COLO668 (cell line): Measurements from ENCODE around the gene LILRB2.
"Not testable (repeated sequence)": the region's sequence is repeated elsewhere in the genome, so short reads cannot be mapped to it uniquely, and the experiment has no call there.

Source experiments
- DNase-seq: peaks from one replicate; lab custom pipeline; 2025; ENCODE audit not compliant: unreplicated experiment; lab: John Stamatoyannopoulos, UW

LILRB2 gene

DNA sequence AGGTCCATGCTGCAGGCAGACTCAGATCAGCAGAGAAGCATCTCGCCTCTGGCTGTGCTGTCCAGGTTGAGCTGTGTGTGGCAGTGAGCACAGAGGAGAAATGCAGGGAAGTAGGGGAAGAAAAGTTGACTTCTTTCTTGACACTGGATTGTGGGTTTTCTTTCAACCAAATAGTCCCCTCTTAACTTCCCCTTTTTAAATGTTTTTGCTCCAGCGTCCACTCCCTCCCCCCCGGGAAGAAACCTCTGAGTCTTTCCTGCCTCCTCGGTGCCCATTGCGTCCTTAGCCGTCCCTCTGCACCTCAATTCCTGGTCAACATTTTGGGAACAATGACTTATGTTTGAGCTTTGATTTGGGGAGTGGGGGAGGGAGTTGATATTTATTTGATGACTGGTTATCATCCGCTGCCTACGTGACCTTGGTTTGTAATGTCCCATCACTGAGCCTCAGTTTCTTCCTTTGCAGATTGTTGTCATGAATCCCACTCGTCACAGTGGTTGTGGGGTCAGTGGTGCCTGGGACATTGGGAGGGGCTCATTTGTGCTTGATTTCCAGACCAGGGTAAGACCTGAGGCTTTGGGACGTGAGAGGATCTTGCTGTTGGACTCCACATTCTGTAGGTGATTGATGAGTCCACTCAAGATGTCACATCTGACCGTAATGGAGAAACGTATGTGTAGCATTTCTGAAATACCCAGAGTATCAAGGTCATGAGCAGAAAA lies at the start of gene LILRB2:
TSS of gene LILRB2 (minus strand) at position 104 of the 722 bp plus-strand sequence. CDS start 614 bp downstream, outside the sequence.
- DNase-seq = no peak

DNA sequence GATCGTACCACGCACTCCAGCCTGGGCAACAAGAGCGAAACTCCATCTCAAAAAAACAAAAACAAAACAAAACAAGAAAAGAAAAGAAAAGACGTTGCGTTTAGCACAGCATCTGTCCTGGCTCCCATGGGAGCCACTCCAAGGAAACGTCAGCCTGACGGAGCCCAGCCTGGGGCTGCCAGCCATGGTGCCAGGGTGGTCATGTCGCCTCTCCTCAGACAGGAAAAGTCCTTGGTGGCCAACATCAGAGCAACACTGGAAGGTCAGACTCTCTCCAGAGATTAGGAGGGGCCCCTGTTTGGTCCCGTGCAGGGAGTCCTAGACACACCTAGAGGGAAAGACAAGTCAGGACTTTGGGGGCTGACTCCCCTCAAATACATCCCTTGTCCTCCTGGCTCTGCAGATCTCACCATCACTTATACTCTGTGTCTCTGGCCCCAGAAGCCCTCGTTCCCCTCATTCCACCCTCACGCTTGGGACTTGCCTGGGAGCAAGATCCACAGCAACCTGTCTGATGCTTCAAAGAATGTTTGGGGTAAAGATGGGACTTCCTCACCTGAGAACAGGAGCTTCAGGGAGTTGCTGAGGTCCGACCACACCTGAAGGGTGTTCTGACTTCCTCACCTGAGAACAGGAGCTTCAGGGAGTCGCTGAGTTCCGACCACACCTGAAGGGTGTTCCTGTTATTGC lies 48.7 kb upstream of the LILRB2 start:
- no peak for DNase-seq

DNA sequence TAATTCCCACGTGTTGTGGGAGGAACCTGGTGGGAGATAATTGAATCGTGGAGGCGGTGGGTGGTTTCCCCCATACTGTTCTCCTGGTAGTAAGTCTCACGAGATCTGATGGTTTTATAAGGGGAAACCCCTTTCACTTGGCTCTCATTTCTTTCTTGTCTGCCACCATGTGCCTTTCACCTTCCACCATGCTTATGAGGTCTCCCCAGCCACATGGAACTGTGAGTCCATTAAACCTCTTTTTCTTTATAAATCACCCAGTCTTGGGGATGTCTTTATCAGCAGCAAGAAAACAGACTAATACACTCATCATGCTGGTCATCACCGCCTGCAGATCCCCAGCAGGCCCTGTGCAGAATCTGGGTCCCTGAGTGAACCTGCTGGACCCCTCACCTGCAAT lies 47.9 kb upstream of the LILRB2 start:
- not testable (repeated sequence) for DNase-seq

DNA sequence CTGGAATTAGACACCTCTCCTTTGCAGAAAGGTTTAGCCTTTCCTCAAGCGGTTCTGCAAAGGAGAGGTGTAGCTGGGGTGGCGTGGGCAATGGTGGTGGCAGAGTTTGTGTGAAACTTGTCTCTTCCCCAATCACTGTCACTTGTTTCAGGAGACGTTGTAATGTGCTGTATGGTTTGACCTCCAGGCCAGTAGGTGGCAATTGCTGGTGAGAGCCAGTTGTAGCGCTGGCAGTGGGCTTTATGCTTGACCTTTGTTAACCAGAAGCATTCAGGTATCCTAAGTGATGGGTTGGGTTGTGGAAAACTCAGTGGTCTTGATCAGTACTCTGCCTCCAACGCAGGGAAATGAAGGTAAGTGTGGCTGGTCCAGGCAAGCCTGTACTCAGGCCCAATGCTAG lies 44.7 kb upstream of the LILRB2 start:
- no peak for DNase-seq

DNA sequence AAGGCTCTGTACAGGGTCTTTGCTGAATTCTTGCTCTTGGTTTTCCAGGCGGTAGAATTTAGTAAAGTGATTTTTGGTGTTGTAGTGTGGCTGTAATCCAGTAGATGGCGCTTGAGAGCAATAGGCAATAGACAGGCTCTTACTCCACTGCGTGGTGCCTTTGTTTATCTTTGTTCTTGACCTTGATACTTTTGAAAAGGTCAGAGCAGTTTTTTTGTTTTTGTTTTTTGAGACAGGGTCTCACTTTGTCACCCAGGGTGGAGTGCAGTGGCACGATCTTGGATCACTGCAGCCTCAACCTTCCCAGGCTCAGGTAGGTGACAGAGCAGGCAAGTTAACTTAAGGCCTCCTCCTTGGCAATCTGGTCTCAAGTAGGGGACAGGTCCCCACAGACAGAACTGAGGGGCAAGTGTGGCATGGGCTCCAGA lies 44.3 kb upstream of the LILRB2 start:
- peak; percentile 21 for DNase-seq

DNA sequence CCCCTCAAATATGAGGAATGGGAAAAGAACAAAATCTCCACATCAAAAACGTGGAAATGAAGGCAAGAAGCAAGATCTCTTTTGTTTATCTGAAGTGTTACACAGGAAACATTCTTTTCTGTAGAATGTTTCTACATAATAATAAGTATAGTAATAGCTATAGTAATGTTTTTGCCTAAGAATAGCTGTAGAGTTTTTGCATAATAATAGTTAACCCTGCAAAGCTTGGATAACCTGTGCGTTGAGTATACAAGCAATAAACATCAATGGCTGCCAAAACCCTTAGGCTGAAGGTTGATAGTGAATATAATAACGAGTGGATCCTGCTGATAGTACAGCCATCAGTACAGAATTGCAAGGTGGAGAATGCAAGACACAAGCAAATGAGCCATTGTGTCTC lies 43.2 kb upstream of the LILRB2 start:
- no peak for DNase-seq

DNA sequence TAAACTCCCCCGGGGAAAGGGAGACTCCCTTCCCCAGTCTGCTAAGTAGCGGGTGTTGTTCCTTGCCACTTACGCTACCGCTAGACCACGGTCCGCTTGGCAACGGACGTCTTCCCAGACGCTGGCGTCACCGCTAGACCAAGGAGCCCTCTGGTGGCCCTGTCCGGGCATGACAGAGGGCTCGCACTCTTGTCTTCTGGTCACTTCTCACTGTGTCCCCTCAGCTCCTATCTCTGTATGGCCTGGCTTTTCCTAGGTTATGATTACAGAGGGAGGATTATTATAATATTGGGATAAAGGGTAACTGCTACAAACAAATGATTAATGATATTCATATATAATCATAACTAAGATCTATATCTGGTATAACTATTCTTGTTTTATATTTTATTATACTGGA lies 42.0 kb upstream of the LILRB2 start:
- DNase-seq = not testable (repeated sequence)

DNA sequence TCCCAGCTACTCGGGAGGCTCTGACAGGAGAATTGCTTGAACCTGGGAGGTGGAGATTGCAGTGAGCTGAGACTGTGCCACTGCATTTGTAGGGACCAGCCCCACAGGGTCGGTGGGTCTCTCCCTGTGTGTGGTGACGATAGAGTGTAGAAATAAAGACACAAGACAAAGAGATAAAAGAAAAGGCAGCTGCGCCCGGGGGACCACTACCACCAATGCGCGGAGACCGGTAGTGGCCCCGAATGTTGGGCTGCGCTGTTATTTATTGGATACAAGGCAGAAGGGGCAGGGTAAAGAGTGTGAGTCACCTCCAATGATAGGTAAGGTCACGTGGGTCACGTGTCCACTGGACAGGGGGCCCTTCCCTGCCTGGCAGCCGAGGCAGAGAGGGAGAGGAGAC lies 41.4 kb upstream of the LILRB2 start:
- DNase-seq = not testable (repeated sequence)

DNA sequence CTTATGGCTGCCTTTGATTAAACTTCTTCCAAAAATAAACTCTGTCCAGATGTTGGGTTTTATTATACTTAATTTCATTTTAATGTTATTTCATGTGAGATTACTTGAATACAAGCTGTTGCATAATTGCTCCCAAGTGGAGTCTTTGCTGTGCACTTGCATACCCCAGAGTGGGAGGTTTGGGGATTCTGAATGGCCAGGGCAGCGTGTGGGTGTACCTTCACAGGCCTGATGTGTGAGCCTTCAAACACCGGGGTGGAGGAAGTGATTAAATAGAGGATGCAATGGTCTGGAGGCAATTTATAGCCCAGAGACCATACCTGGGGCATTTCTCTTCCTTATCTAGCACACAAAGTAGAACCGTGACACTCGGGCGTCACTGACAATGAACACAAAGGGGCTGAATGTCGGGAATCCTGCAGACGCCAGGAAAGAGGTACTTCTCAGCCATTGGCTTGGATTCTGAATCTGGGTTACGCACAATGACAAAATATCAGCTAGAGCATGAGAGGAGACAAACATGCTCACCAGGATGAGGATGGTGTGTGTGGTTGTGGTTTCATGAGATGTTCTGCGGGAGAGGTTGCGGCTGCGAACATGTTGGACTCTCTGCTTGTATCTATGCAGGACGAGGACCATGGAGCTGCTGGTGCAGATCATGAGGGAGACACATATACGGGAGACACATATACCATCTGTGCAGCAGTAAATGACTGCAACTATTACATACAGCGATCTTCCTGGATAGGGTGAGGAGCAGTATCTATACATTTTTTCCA lies 39.2 kb upstream of the LILRB2 start:
- no peak for DNase-seq

DNA sequence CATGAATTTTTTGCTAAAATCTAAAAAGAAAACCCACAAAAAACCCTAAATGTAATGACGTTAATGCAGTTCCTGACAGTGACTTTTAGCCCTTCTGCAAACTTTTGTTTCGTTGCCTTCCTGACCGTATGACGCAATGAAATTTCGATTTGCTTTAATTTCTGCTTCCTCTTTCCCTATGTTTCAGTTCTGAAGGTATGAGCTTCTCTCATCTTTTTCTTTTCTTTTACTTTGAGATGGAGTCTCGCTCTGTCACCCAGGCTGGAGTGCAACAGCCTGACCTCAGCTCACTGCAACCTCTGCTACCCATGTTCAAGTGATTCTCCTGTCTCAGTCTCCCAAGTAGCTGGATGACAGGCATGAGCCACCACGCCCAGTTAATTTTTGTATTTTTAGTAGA lies 38.1 kb upstream of the LILRB2 start:
- DNase-seq = no peak

DNA sequence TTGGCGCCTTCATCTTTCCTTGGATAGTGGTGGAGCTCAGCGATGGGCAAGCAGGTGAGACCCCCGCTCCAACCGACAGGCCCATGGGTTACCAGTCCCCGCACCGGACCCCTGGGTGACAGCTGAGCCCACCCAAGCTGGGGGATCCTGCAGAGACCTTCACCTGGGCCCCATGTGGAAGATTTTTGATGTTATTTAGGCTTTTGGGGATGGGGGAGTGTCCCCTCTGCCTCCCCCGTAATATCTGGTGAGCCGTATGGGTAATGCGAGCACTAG lies 37.0 kb upstream of the LILRB2 start:
- DNase-seq = no peak

DNA sequence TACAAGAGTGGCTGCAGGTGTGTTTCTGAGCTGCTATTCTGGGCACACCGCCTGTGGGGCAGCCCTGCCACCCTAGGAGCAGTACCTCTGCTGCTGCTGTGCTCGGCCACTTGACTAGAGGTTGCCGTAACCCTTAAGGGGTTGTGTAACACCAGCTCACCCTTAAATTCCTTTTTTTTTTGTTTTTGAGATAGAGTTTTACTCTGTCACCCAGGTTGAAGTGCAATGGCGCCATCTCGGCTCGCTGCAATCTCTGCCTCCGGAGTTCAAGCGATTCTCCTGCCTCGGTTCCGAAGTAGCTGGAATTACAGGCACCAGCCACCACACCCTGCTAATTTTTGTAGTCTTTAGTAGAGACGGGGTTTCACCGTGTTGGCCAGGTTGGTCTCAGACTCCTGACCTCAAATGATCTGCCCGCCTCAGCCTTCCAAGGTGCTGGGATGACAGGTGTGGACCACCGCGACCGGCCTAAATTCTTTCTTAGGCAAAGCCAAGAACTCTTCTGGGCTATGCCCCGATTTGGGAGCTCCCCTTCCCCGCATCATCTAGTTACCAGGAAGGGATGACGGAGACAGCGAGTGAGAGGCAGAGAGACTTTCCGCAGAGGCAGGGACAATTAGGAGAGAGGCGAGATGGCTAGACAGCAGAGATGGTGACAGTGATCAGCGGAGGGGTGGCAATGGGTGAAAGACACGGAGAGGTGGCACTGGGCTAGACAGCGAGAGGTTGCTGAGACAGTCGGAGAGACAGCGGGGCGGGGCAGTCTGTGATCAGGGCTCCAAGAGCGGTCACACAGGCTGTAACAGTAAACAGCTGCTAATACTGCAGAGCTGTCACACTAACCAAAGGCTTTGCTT lies 36.4 kb upstream of the LILRB2 start:
- no peak for DNase-seq

DNA sequence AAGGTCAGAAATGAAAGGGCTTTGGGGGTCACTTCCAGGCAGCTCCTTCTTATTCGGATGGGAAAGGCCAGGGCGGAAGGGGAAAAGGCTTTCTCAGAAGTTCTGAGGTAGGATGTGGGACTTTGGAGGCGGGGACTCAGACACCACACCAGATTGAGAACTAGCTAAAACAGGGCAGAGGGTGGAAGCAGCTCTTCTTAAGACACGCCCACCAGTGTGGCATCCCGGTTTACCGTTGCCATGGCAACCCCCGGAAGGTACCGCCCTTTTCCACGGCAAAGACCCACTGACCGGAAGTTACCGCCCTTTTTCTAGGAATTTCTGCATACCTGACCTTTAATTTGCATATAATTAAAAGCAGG lies 35.8 kb upstream of the LILRB2 start:
- peak; percentile 5 for DNase-seq

DNA sequence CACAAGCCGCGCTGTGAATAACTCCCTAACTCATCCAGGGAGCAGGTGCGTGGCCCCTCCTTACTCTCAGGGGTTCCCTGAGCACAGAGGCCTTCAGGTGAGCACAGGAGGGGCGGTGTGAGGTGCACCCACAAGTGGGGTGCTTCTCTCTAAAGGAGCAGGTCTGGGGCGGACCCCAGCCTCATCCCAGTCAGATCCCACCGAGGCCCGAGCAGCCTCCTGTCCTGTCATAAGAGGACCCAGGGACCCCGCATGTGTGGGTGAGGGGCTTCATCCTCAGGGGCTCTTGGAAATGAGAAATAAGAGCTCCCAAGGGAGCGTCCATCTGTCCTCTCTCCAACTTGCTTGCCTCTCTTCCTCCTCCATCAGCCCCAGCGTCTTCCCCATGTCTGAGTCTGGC lies 35.0 kb upstream of the LILRB2 start:
- no peak for DNase-seq

DNA sequence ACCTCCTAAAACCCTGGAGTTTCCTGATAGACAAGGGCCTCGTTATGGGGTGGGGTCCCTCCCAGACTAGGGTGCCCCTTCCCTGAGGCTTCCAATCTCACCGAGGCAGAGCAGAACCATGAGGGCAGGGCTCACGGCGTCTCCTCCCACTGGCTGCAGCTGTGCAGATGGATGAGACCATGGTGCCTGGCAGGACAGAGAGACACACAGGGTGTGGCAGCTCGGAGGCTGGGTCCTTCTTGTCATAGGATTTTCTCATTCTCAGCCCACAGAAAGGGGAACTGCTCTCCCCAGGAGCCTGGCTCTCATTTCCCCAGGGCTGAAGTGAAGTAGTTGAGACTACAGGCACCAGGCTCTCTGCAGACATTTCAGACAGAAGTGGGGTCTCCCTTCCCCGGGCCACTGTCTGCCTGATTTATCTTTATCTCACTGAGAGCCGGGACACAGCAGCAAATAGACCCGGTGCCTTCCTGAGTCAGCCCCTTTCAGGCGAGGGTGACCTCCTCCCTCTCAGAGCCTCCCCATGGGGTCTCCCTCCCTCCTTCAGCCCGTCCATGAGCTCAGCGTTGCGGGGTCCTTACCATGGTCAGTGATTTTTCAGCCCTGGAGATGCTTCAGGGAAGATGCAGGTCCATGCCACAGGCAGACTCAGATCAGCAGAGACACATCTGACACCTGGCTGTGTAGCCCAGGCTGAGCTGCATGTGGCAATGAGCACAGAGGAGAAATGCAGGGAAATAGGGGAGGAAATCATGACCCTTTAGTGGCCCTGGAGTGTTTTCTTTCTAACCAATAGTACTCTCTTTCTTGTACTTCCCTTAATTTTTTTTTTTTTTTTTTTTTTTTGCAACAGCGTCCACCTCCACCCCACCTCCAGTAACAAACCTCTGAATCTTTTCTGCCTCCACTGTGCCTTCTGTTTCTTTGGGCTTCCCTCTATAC lies 31.8 kb upstream of the LILRB2 start, which contains the start of gene LILRA5:
TSS of gene LILRA5 (minus strand) at position 731 of the 942 bp plus-strand sequence. CDS start at position 584, 147 bp downstream.
- no peak for DNase-seq

DNA sequence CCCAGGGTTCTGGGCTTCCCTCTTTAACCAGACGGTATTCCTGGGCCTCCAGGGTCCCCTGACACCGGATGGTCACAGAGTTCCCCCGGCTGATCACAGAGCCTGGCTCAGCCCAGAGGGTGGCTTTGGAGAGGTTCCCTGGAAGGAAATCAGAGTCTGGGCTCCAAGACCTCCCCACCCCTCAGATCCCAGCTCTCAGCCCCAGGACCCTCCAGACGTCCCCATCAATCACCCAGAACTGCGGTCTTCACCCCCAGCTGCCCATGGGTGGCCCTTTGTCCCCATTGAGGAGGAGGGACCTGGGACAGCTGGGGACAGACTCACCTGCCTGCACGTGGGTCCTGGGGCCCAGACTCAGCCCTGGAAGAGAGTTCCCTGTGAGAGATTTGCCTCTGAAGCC lies 31.1 kb upstream of the LILRB2 start:
- DNase-seq = no peak

DNA sequence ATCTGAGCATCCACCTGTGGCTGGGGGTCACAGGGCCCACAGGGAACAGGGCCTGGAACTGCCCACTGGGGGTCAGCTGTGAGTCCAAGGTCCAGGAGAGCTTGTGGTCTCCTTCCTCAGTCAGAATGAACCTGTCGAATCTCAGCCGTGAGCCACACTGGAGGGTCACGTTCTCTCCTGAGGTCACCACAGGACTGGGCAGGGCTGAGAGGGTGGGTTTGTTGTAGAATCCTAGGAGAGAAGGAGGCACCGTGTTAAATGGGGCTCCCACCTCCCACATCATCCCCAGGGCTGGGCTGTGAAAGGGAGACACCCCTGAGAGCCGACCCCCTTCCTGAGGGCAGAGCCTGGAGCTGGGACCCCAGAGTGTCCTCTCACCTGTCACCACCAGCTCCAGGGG lies 30.6 kb upstream of the LILRB2 start:
- DNase-seq = no peak

DNA sequence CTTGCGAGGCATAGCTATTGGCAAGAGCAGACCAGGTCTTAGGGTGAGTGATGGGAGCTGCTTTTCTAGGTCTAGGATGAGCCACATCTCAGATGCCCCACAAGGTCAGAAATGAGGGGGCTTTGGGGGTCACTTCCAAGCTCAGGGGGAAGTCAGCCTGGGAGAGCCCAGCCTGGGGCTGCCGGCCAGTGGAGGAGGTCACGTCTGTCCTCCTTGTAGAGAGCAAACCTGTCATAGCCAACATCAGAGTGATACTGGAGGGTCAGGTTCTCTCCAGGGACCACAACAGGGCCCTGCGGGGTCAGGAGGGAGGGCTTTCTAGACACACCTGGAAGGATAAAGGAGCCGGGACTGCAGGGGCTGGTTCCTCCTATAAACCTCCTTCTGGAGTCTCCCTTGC lies 29.6 kb upstream of the LILRB2 start:
- DNase-seq = no peak

DNA sequence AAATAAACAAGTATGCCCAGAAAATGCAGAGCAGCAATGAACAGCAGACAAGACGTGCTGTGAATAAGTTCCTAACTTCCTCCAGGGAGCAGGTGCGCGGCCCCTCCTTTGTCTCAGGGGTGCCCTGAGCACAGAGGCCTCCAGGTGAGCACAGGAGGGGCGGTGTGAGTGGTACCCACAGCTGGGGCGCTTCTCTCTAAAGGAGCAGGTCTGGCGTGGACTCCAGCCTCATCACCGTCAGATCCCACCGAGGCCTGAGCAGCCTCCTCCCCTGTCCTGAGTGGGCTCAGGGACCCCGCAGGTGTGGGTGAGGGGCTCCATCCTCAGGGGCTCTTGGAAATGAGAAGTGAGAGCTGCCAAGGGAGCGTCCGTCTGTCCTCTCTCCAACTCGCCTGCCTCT lies 28.9 kb upstream of the LILRB2 start:
- DNase-seq = no peak

DNA sequence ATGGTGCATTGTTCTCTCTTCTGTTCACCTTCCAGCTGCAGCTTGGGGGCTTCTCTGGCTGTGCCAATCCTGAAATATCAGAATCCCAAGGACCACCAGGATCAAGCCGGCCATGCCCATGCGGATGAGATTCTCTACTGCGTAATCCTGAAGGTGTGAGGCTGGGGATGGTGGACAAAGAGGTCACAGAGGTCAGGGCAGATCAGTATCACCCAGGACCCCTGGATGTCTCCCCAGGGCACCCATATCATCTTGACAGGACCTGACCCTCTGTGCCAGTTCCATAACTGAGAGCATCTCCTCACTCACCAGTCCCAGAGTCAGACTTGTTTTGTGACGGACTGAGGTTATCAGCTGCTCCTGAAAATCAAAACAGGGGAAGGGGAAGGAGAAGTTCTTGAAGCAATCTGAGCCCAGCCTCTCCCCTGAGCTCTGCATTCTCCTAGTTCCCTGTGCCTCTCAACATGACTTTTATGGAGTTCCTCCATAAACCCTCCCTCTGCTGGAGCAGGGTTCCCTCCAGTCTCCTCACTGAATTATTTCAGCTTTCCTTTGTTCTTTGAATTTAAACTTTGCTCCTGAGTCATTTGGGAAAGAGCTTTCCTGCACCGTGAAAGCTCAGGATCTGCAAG lies 26.6 kb upstream of the LILRB2 start:
- DNase-seq = no peak
